GM12891 (cell line): Measurements from ENCODE around the gene APEH.

ENCODE experiments used
- PAX5 ChIP-seq: IDR thresholded peaks from 2 replicates; pipeline ENCODE4 v1.6.1; 2011; ENCODE audit warnings: low read length, moderate library complexity, mild to moderate bottlenecking; ENCODE audit not compliant: insufficient read depth, severe bottlenecking
- POLR2A ChIP-seq: IDR thresholded peaks from 2 replicates; pipeline ENCODE4 v1.6.1; 2011; ENCODE audit warnings: low read depth, low read length, control low read depth
- POLR2AphosphoS5 ChIP-seq: IDR thresholded peaks from 2 replicates; pipeline ENCODE4 v1.6.1; 2011; ENCODE audit warnings: low read depth, low read length, control low read depth
- POU2F2 ChIP-seq: IDR thresholded peaks from 2 replicates; pipeline ENCODE4 v1.6.1; 2011; ENCODE audit warnings: low read depth, mild to moderate bottlenecking, control low read depth, low read length, moderate library complexity
- SPI1 ChIP-seq: IDR thresholded peaks from 2 replicates; pipeline ENCODE4 v1.6.1; 2011; ENCODE audit warnings: low read depth, low read length, control low read depth
- TAF1 ChIP-seq: IDR thresholded peaks from 2 replicates; pipeline ENCODE4 v1.6.1; 2011; ENCODE audit warnings: low read depth, low read length, control low read depth

GRCh38 chr3:49663831-49664230 lies 10.3 kb upstream of the APEH start:
- TF ChIP-seq POLR2A (no peak), POLR2AphosphoS5 (no peak), TAF1 (no peak), SPI1 (no peak), POU2F2 (no peak), PAX5 (no peak)
